OCI-LY1 (cell line): ENCODE results near the gene AUH.

Source experiments
- H2AFZ ChIP-seq: fragments of 200-600 bp; sonication (generic), shearing (Covaris generic); 2 replicates; pipeline ENCODE4 v1.6.0; 2014; ENCODE audit warnings: antibody characterized with exemption, mild to moderate bottlenecking, low read length
- H3F3A ChIP-seq: fragments of 200-600 bp; sonication (generic), shearing (Covaris generic); 2 replicates; pipeline ENCODE4 v1.6.0; 2014; ENCODE audit warnings: mild to moderate bottlenecking, antibody characterized with exemption, low read length, moderate library complexity; ENCODE audit not compliant: insufficient read depth
- H3K27ac ChIP-seq: fragments of 200-600 bp; sonication (generic); 2 replicates; pipeline ENCODE4 v1.5.1; 2014; ENCODE audit warnings: low read length, mixed run types, mild to moderate bottlenecking, low read depth; ENCODE audit not compliant: poor library complexity, severe bottlenecking
- H3K27me3 ChIP-seq: fragments of 200-600 bp; sonication (generic); 2 replicates; pipeline ENCODE4 v1.6.0; 2014; ENCODE audit warnings: antibody characterized with exemption, mild to moderate bottlenecking, low read length, moderate library complexity; ENCODE audit not compliant: insufficient read depth
- H3K36me3 ChIP-seq: fragments of 200-600 bp; sonication (generic); 2 replicates; pipeline ENCODE4 v1.6.1; 2014; ENCODE audit warnings: mild to moderate bottlenecking, antibody characterized with exemption, low read length, moderate library complexity, mixed read lengths; ENCODE audit not compliant: insufficient read depth
- H3K4me1 ChIP-seq: fragments of 200-600 bp; sonication (generic); 2 replicates; pipeline ENCODE4 v1.5.1; 2014; ENCODE audit warnings: mild to moderate bottlenecking, low read length, moderate library complexity; ENCODE audit not compliant: insufficient read depth, severe bottlenecking
- H3K4me2 ChIP-seq: fragments of 200-600 bp; sonication (generic), shearing (Covaris generic); 2 replicates; pipeline ENCODE4 v1.6.1; 2014; ENCODE audit warnings: low read length
- H3K4me3 ChIP-seq: fragments of 200-600 bp; sonication (generic); 2 replicates; pipeline ENCODE4 v1.5.1; 2014; ENCODE audit warnings: low read length, low read depth, mild to moderate bottlenecking, mixed read lengths; ENCODE audit not compliant: poor library complexity, severe bottlenecking
- H3K79me2 ChIP-seq: fragments of 200-600 bp; shearing (Covaris generic); 2 replicates; pipeline ENCODE4 v1.6.1; 2016; ENCODE audit warnings: mixed run types, low read length, mixed read lengths; ENCODE audit not compliant: insufficient read depth
- H3K9ac ChIP-seq: fragments of 200-600 bp; sonication (generic), shearing (Covaris generic); 2 replicates; pipeline ENCODE4 v1.6.1; 2014; ENCODE audit warnings: mild to moderate bottlenecking, low read length, mixed read lengths
- H3K9me2 ChIP-seq: fragments of 200-600 bp; sonication (generic), shearing (Covaris generic); 2 replicates; pipeline ENCODE4 v1.6.1; 2014; ENCODE audit warnings: low read depth, mild to moderate bottlenecking, low read length, mixed read lengths
- H3K9me3 ChIP-seq: fragments of 200-600 bp; shearing (Covaris generic); 2 replicates; pipeline ENCODE4 v1.6.1; 2014; ENCODE audit warnings: low read length, mixed read lengths
- H4K20me1 ChIP-seq: fragments of 200-600 bp; sonication (generic), shearing (Covaris generic); 2 replicates; pipeline ENCODE4 v1.6.0; 2016; ENCODE audit warnings: mild to moderate bottlenecking, low read length; ENCODE audit not compliant: insufficient read depth
- EZH2 ChIP-seq: fragments of 200-600 bp; sonication (generic), shearing (Covaris generic); IDR thresholded peaks from 2 replicates; pipeline ENCODE4 v1.8.0; 2017; ENCODE audit warnings: borderline replicate concordance, mixed run types, mild to moderate bottlenecking, antibody characterized with exemption, low read length, moderate library complexity, mixed read lengths
- TF ChIP-seq, protein P1 (sequence below): fragments of 200-600 bp; sonication (generic), shearing (Covaris generic); IDR thresholded peaks from 2 replicates; pipeline ENCODE4 v1.5.1; 2017; ENCODE audit warnings: mild to moderate bottlenecking, antibody characterized with exemption, low read length, moderate library complexity, mixed read lengths

Gene AUH, protein sequence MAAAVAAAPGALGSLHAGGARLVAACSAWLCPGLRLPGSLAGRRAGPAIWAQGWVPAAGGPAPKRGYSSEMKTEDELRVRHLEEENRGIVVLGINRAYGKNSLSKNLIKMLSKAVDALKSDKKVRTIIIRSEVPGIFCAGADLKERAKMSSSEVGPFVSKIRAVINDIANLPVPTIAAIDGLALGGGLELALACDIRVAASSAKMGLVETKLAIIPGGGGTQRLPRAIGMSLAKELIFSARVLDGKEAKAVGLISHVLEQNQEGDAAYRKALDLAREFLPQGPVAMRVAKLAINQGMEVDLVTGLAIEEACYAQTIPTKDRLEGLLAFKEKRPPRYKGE

GRCh38 chr9:91361291-91362050 is at the start of gene AUH:
Gene AUH (minus strand): TSS chr9:91361918. CDS start chr9:91361889, 29 bp downstream.
- Histone ChIP-seq H3K4me3 (peak within 1 kb of the TSS; percentile 95), H3K27me3 (no peaks in the 10 kb centered on the region), H3K9me2 (no peaks in the 10 kb centered on the region), H2AFZ (peak within 1 kb of the TSS; percentile 100), H3F3A (no peaks in the 10 kb centered on the region), H3K4me2 (peak within 1 kb of the TSS; percentile 94), H3K27ac (peak within 1 kb of the TSS; percentile 2), H3K4me1 (peaks cover 29% of the 10 kb centered on the region), H3K9me3 (peaks cover 5% of the 10 kb centered on the region; the same call in 1 of the 2 replicates), H3K79me2 (peaks cover 27% of the 10 kb centered on the region), H3K36me3 (no peaks in the 10 kb centered on the region; the same call in 1 of the 2 replicates), H4K20me1 (no peaks in the 10 kb centered on the region), H3K9ac (peak within 1 kb of the TSS; percentile 87)
- TF ChIP-seq, protein P1, sequence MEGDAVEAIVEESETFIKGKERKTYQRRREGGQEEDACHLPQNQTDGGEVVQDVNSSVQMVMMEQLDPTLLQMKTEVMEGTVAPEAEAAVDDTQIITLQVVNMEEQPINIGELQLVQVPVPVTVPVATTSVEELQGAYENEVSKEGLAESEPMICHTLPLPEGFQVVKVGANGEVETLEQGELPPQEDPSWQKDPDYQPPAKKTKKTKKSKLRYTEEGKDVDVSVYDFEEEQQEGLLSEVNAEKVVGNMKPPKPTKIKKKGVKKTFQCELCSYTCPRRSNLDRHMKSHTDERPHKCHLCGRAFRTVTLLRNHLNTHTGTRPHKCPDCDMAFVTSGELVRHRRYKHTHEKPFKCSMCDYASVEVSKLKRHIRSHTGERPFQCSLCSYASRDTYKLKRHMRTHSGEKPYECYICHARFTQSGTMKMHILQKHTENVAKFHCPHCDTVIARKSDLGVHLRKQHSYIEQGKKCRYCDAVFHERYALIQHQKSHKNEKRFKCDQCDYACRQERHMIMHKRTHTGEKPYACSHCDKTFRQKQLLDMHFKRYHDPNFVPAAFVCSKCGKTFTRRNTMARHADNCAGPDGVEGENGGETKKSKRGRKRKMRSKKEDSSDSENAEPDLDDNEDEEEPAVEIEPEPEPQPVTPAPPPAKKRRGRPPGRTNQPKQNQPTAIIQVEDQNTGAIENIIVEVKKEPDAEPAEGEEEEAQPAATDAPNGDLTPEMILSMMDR, result no peak
- TF ChIP-seq EZH2, result no peak

DNA sequence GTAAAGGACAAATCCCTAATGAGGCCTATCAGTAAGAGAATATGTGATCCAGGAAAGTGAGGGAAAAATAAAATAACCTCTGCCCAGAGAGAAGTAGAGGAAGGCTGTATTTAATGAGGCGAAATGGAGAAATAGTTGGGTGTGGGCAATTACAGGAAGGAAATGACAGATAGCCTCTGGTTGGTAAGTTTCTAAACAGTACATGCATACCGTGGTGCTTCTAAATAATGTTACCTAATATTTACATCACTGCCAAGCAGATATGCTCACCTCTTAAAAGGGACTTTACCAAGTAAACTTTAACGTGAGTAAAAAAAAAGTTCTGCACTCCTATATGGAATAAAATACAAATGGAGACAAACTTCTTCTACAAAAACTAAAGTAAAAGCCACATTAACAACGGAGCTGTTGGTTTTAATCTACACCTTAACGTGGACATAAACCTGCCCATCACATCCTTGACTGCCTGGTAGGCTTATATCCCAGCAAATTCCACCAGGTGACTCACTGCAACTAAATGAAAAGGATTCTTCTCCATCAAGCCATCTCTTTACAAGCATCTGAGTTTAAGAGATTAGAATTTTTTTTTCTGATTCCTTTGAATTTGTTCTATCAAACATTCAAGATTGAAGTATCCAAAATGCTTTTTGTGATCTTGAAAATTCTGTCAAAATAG is 49.5 kb upstream of the AUH start:
- Histone ChIP-seq H4K20me1 (no peaks in the 10 kb centered on the region), H3K36me3 (no peaks in the 10 kb centered on the region; the same call in 1 of the 2 replicates), H3K4me1 (no peaks in the 10 kb centered on the region), H3K4me3 (no peak overlapping the region), H3K27ac (no peak overlapping the region), H3K9ac (no peak overlapping the region), H3K27me3 (no peaks in the 10 kb centered on the region), H2AFZ (no peak overlapping the region), H3K9me3 (no peaks in the 10 kb centered on the region), H3K9me2 (no peaks in the 10 kb centered on the region), H3K4me2 (no peak overlapping the region), H3F3A (no peaks in the 10 kb centered on the region), H3K79me2 (no peaks in the 10 kb centered on the region)
- TF ChIP-seq, protein P1, result no peak
- TF ChIP-seq EZH2, result no peak

- Histone ChIP-seq H3K79me2 (no peaks in the 10 kb centered on the region), H3F3A (no peaks in the 10 kb centered on the region), H3K9me3 (no peaks in the 10 kb centered on the region), H3K9me2 (no peaks in the 10 kb centered on the region), H3K4me1 (no peaks in the 10 kb centered on the region), H3K27ac (no peak overlapping the region), H3K9ac (no peak overlapping the region), H3K4me3 (no peak overlapping the region), H3K4me2 (no peak overlapping the region), H3K36me3 (no peaks in the 10 kb centered on the region; the same call in 1 of the 2 replicates), H2AFZ (no peak overlapping the region), H3K27me3 (no peaks in the 10 kb centered on the region), H4K20me1 (no peaks in the 10 kb centered on the region)
- TF ChIP-seq EZH2, result no peak
- TF ChIP-seq, protein P1, result no peak
Measured at GRCh38 chr9:91410161-91410560, 48.4 kb upstream of the AUH start.
